Spinal cord (tissue), 10 donors: Measurements from ENCODE around the gene DOCK7. TPM values are rescaled to one million over a fixed set of nuclear protein-coding genes. Genes with fewer than 3 reads are reported as not detected.

Experiments
- DNase-seq, 6 donors: peaks; one replicate each; pipeline versions ENCODE4 v3.0.0 to v3.0.0-alpha.2; 2013 to 2015; ENCODE audit warnings: low spot score in 6 of 6, low read depth in 4 of 6
- H3K27ac ChIP-seq: one replicate; pipeline ENCODE4 v1.5.1; 2013; ENCODE audit warnings: low read depth, low read length, control low read depth
- H3K27me3 ChIP-seq: one replicate; pipeline ENCODE4 v1.6.1; 2013; ENCODE audit warnings: low read length; ENCODE audit not compliant: control insufficient read depth, insufficient read depth
- H3K36me3 ChIP-seq: one replicate; pipeline ENCODE4 v1.6.1; 2013; ENCODE audit warnings: low read length; ENCODE audit not compliant: control insufficient read depth, insufficient read depth
- H3K4me1 ChIP-seq: one replicate; pipeline ENCODE4 v1.6.1; 2013; ENCODE audit warnings: low read length; ENCODE audit not compliant: control insufficient read depth, insufficient read depth
- H3K4me3 ChIP-seq: one replicate; pipeline ENCODE4 v1.5.1; 2013; ENCODE audit warnings: low read depth, low read length, control low read depth
- H3K9me3 ChIP-seq: one replicate; pipeline ENCODE4 v1.6.1; 2013; ENCODE audit warnings: low read length; ENCODE audit not compliant: control insufficient read depth, insufficient read depth
- WGBS: methylation state at CpG from one replicate; pipeline ENCODE4 v1.1.5; 2013; ENCODE audit warnings: missing lambda C conversion rate; ENCODE audit not compliant: insufficient coverage; 5-methylcytosine and 5-hydroxymethylcytosine counted together
- polyA plus RNA-seq, 2 donors: library from polyadenylated mRNA; unstranded; fragments of 120-200 nt; gene quantifications; one replicate each; pipeline ENCODE4 v1.2.1, GENCODE V29; 2013; ENCODE audit not compliant: insufficient read length in 2 of 2
- total RNA-seq, 2 donors: library from RNA; depleted of rRNA in 1 of 2; stranded (reverse); fragments of 120-200 nt in 1 of 2; fragments of >200 nt in 1 of 2; gene quantifications; one replicate each; pipeline versions ENCODE4 v1.2.3 to v1.2.4, GENCODE V29; 2013 to 2014
- donor health status: healthy.

DOCK7 gene
- total and polyA plus RNA-seq, 4 donors: 42.3 to 158 (median 67.4) TPM

- no peaks in the 10 kb centered on the region for H3K9me3 ChIP-seq
- 100% methylated on average over 1 of the region's 3 CpGs for WGBS
- no peak overlapping the region for H3K4me3 ChIP-seq
- no peak overlapping the region for H3K27ac ChIP-seq
- peaks cover 36% of the 10 kb centered on the region for H3K36me3 ChIP-seq
- DNase-seq: no peak
- no peaks in the 10 kb centered on the region for H3K27me3 ChIP-seq
- H3K4me1 ChIP-seq: no peaks in the 10 kb centered on the region
Measured at GRCh38 chr1:62448221-62448933, 239.8 kb downstream of the DOCK7 start.

- peaks cover 32% of the 10 kb centered on the region for H3K36me3 ChIP-seq
- no peaks in the 10 kb centered on the region for H3K9me3 ChIP-seq
- WGBS: no CpG with 5 or more reads among the region's 1 CpG
- no peaks in the 10 kb centered on the region for H3K4me1 ChIP-seq
- no peak for DNase-seq
- no peaks in the 10 kb centered on the region for H3K27me3 ChIP-seq
- H3K4me3 ChIP-seq: no peak overlapping the region
- no peak overlapping the region for H3K27ac ChIP-seq
Measured at GRCh38 chr1:62444701-62445100, 243.5 kb downstream of the DOCK7 start.

- Histone ChIP-seq H3K9me3 (no peaks in the 10 kb centered on the region), H3K4me3 (no peak overlapping the region), H3K27me3 (no peaks in the 10 kb centered on the region), H3K27ac (no peak overlapping the region), H3K4me1 (peaks cover 10% of the 10 kb centered on the region), H3K36me3 (peaks cover 9% of the 10 kb centered on the region)
- DNase-seq: no peak
- WGBS: no CpG with 5 or more reads among the region's 4 CpGs
Measured at GRCh38 chr1:62439652-62440371, 248.4 kb downstream of the DOCK7 start.

GRCh38 chr1:62438163-62438562, 250.0 kb downstream of the DOCK7 start:
- Histone ChIP-seq H3K4me3 (peak overlapping the region; percentile 96), H3K9me3 (no peaks in the 10 kb centered on the region), H3K36me3 (peaks cover 4% of the 10 kb centered on the region), H3K27ac (peak overlapping the region; percentile 100), H3K27me3 (no peaks in the 10 kb centered on the region), H3K4me1 (peaks cover 10% of the 10 kb centered on the region)
- peak in 2 of 6 donors; percentile 14 to 25 for DNase-seq
- WGBS: 0% methylated on average over 2 of the region's 7 CpGs

GRCh38 chr1:62437273-62437940, 250.8 kb downstream of the DOCK7 start:
- H3K27me3 ChIP-seq: no peaks in the 10 kb centered on the region
- DNase-seq: peak in 2 of 6 donors; percentile 5 to 20
- peak overlapping the region; percentile 96 for H3K4me3 ChIP-seq
- under 1% methylated on average over 55 of the region's 68 CpGs for WGBS
- peak overlapping the region; percentile 100 for H3K27ac ChIP-seq
- H3K9me3 ChIP-seq: no peaks in the 10 kb centered on the region
- H3K4me1 ChIP-seq: peaks cover 10% of the 10 kb centered on the region
- H3K36me3 ChIP-seq: no peaks in the 10 kb centered on the region

GRCh38 chr1:62436466-62437272, 251.5 kb downstream of the DOCK7 start, which contains the start of gene USP1:
USP1 (plus strand) TSS chr1:62437049; CDS start chr1:62439868, 2,819 bp downstream.
- peak within 1 kb of the TSS; percentile 100 for H3K27ac ChIP-seq
- under 1% methylated on average over 75 of the region's 76 CpGs for WGBS
- H3K36me3 ChIP-seq: no peaks in the 10 kb centered on the region
- peak in 5 of 6 donors; percentile 95 to 100 (median 98) for DNase-seq
- no peaks in the 10 kb centered on the region for H3K9me3 ChIP-seq
- peak within 1 kb of the TSS; percentile 96 for H3K4me3 ChIP-seq
- no peaks in the 10 kb centered on the region for H3K27me3 ChIP-seq
- H3K4me1 ChIP-seq: peaks cover 10% of the 10 kb centered on the region

GRCh38 chr1:62436039-62436465, 252.1 kb downstream of the DOCK7 start:
- Histone ChIP-seq H3K36me3 (no peaks in the 10 kb centered on the region), H3K4me1 (peaks cover 10% of the 10 kb centered on the region), H3K27me3 (no peaks in the 10 kb centered on the region), H3K4me3 (peak overlapping the region; percentile 96), H3K27ac (peak overlapping the region; percentile 100), H3K9me3 (no peaks in the 10 kb centered on the region)
- WGBS: under 1% methylated on average over 45 of the region's 45 CpGs
- peak in 1 of 6 donors; percentile 100 for DNase-seq

- DNase-seq: peak in 1 of 6 donors; percentile 35
- peaks cover 10% of the 10 kb centered on the region for H3K4me1 ChIP-seq
- 56% methylated on average over 28 of the region's 31 CpGs for WGBS
- H3K9me3 ChIP-seq: no peaks in the 10 kb centered on the region
- no peaks in the 10 kb centered on the region for H3K36me3 ChIP-seq
- peak overlapping the region; percentile 96 for H3K4me3 ChIP-seq
- H3K27ac ChIP-seq: peak overlapping the region; percentile 100
- no peaks in the 10 kb centered on the region for H3K27me3 ChIP-seq
Measured at GRCh38 chr1:62435231-62436038, 252.8 kb downstream of the DOCK7 start.
